K562 (cell line): ENCODE measurements around the gene ZNF740. TPM values are rescaled to one million over a fixed set of nuclear protein-coding genes. Genes with fewer than 3 reads are reported as not detected.

ENCODE experiments used
- ATAC-seq: fragments of 200-7000 bp; cut with Tn5 transposase; 3 replicates; pipeline ENCODE4 v1.9.1; 2020; ENCODE audit warnings: moderate library complexity
- BruUV-seq: library from RNA; stranded (reverse); fragments of 400-500 nt; replicated peaks from 2 replicates; lab custom pipeline; 2021; lab: Mats Ljungman, UMichigan
- CTCF ChIA-PET: fragments of 300-600 bp; formaldehyde crosslinking; extraction: SDS; loops from one replicate; lab custom pipeline; 2021; ENCODE audit warnings: low intra/inter-chr PET ratio; lab: Yijun Ruan, JAX
- POLR2A ChIA-PET: fragments of 300-600, 350-650 bp; sonication (Branson Sonifier 250); formaldehyde crosslinking; extraction: SDS; loops from one replicate; lab custom pipeline; 2021; ENCODE audit warnings: antibody characterized with exemption, inconsistent platforms; lab: Yijun Ruan, JAX
- DNase-seq, 4 experiments: peaks; one replicate each; pipeline versions ENCODE4 v3.0.0 to v3.0.0-alpha.2; 2011 to 2018; ENCODE audit warnings: low spot score in 3 of 4, mixed read lengths in 3 of 4; ENCODE audit errors: extremely low read depth in 1 of 4
- FAIRE-seq: peaks from 2 replicates; lab custom pipeline; 2011; peaks lifted over from hg19 to GRCh38; lab: Jason Lieb, UNC
- H2AFZ ChIP-seq: 2 replicates; pipeline ENCODE4 v1.6.0; 2011; ENCODE audit warnings: low read depth, low read length, control low read depth, inconsistent platforms
- H3K27ac ChIP-seq: fragments of 200-600 bp; 3 replicates; pipeline ENCODE4 v1.8.0; 2011; ENCODE audit warnings: low read depth, mild to moderate bottlenecking, control low read depth, inconsistent platforms, low read length, moderate library complexity, mixed read lengths; ENCODE audit errors: extremely low read depth
- H3K27me3 ChIP-seq, 2 experiments: fragments of 300-600 bp in 1 of 2; 2 replicates in 1 of 2; 3 replicates in 1 of 2; pipeline versions ENCODE4 v1.6.0 to v1.8.0; 2011; ENCODE audit warnings: inconsistent platforms in 2 of 2, low read length in 2 of 2, mild to moderate bottlenecking in 1 of 2, mixed read lengths in 1 of 2, moderate library complexity in 1 of 2; ENCODE audit not compliant: control insufficient read depth in 2 of 2, insufficient read depth in 2 of 2
- H3K36me3 ChIP-seq: fragments of 300-600 bp; 3 replicates; pipeline ENCODE4 v1.8.0; 2011; ENCODE audit warnings: mild to moderate bottlenecking, low read length, inconsistent platforms; ENCODE audit not compliant: control insufficient read depth, insufficient read depth
- H3K4me1 ChIP-seq, 2 experiments: fragments of 200-600 bp in 1 of 2; replicated peaks in 1 of 2; 2 replicates in 1 of 2; 3 replicates in 1 of 2; pipeline versions ENCODE4 v1.5.1 to v1.8.0; 2011; ENCODE audit warnings: inconsistent platforms in 2 of 2, low read length in 2 of 2, mild to moderate bottlenecking in 1 of 2, mixed read lengths in 1 of 2, moderate library complexity in 1 of 2; ENCODE audit not compliant: control insufficient read depth in 2 of 2, insufficient read depth in 2 of 2
- H3K4me2 ChIP-seq: 2 replicates; pipeline ENCODE4 v1.6.1; 2011; ENCODE audit warnings: low read length, control low read depth, inconsistent platforms, mixed read lengths; ENCODE audit not compliant: insufficient read depth
- H3K4me3 ChIP-seq: fragments of 200-600 bp; sonication (generic), shearing (Covaris generic); 2 replicates; pipeline ENCODE4 v1.5.1; 2016; ENCODE audit warnings: control low read depth, inconsistent platforms
- H3K79me2 ChIP-seq: fragments of 200-600 bp; 3 replicates; pipeline ENCODE4 v1.8.0; 2011; ENCODE audit warnings: low read length, inconsistent platforms; ENCODE audit not compliant: control insufficient read depth, insufficient read depth
- H3K9ac ChIP-seq, 2 experiments: 2 replicates each; pipeline versions ENCODE4 v1.6.0 to v1.6.1; 2011; ENCODE audit warnings: low read depth in 2 of 2, low read length in 2 of 2, control low read depth in 1 of 2, inconsistent platforms in 1 of 2, mild to moderate bottlenecking in 1 of 2, mixed read lengths in 1 of 2; ENCODE audit not compliant: insufficient read depth in 1 of 2
- H3K9me1 ChIP-seq: one replicate; pipeline ENCODE4 v1.6.0; 2011; ENCODE audit warnings: inconsistent platforms, mild to moderate bottlenecking, low read length, moderate library complexity; ENCODE audit not compliant: control insufficient read depth, insufficient read depth
- H3K9me3 ChIP-seq: replicated peaks from 2 replicates; pipeline ENCODE4 v1.5.1; 2011; ENCODE audit warnings: low read depth, low read length, inconsistent platforms; ENCODE audit not compliant: control insufficient read depth, insufficient read depth
- H4K20me1 ChIP-seq: replicated peaks from 2 replicates; pipeline ENCODE4 v1.6.1; 2011; ENCODE audit warnings: low read length, inconsistent platforms, mixed read lengths; ENCODE audit not compliant: control insufficient read depth, insufficient read depth
- ATF7 ChIP-seq: fragments of 450-650 bp; IDR thresholded peaks from 2 replicates; pipeline ENCODE4 v1.7.1; 2014; ENCODE audit warnings: mild to moderate bottlenecking, moderate library complexity
- CREB3 ChIP-seq: fragments of 450-650 bp; conservative IDR thresholded peaks from 2 replicates; pipeline ENCODE4 v1.6.1; 2016; ENCODE audit warnings: missing genetic modification characterization, low read depth, mild to moderate bottlenecking, missing compliant biosample characterization, moderate library complexity
- ESRRA ChIP-seq: fragments of 450-650 bp; IDR thresholded peaks from 2 replicates; pipeline ENCODE4 v1.6.1; 2014; ENCODE audit warnings: low read depth, mild to moderate bottlenecking, moderate library complexity, borderline replicate concordance
- GTF3C2 ChIP-seq: IDR thresholded peaks from 3 replicates; pipeline ENCODE4 v1.6.1; 2011; ENCODE audit warnings: borderline replicate concordance, mild to moderate bottlenecking, moderate library complexity; ENCODE audit not compliant: insufficient read length; ENCODE audit errors: extremely low read depth
- HNRNPL ChIP-seq: fragments of 200-400 bp; formaldehyde crosslinking; IDR thresholded peaks from 2 replicates; pipeline ENCODE4 v1.6.1; 2017; ENCODE audit warnings: low read depth, mild to moderate bottlenecking, low read length
- PHF8 ChIP-seq: fragments of 200-600 bp; sonication (generic); IDR thresholded peaks from 2 replicates; pipeline ENCODE4 v1.6.1; 2012; ENCODE audit warnings: mixed run types, mild to moderate bottlenecking, inconsistent platforms, low read length, moderate library complexity, borderline replicate concordance
- RB1 ChIP-seq: fragments of 450-650 bp; IDR thresholded peaks from 2 replicates; pipeline ENCODE4 v1.6.1; 2017; ENCODE audit warnings: low read depth, mild to moderate bottlenecking
- SAFB ChIP-seq: fragments of 200-400 bp; formaldehyde crosslinking; IDR thresholded peaks from 2 replicates; pipeline ENCODE4 v1.6.1; 2017; ENCODE audit warnings: low read depth, low read length, borderline replicate concordance
- SFPQ ChIP-seq: fragments of 200-400 bp; formaldehyde crosslinking; IDR thresholded peaks from 2 replicates; pipeline ENCODE4 v1.6.1; 2017; ENCODE audit warnings: mild to moderate bottlenecking, low read depth, low read length, moderate library complexity
- STAG1 ChIP-seq: sonication (generic); formaldehyde crosslinking; IDR thresholded peaks from 2 replicates; pipeline ENCODE4 v1.5.0; 2020; ENCODE audit warnings: missing genetic modification reagents, borderline replicate concordance
- TCF7L2 ChIP-seq: fragments of 150-350 bp; IDR thresholded peaks from 2 replicates; pipeline ENCODE4 v1.6.1; 2016; ENCODE audit warnings: low read depth, mild to moderate bottlenecking, low read length, moderate library complexity
- ZFP1 ChIP-seq: fragments of 450-650 bp; formaldehyde crosslinking; IDR thresholded peaks from 2 replicates; pipeline ENCODE4 v1.4.0; 2020; ENCODE audit warnings: mild to moderate bottlenecking, mixed read lengths
- ZNF431 ChIP-seq: sonication (generic); formaldehyde crosslinking; IDR thresholded peaks from 2 replicates; pipeline ENCODE4 v1.8.0; 2022; ENCODE audit warnings: mild to moderate bottlenecking, missing genetic modification reagents
- ZNF644 ChIP-seq: fragments of 200-800 bp; sonication (Bioruptor generic); IDR thresholded peaks from 2 replicates; pipeline ENCODE4 v1.6.1; 2016; ENCODE audit warnings: low read depth, missing genetic modification characterization, missing compliant biosample characterization
- ZNF695 ChIP-seq: fragments of 450-650 bp; formaldehyde crosslinking; IDR thresholded peaks from 2 replicates; pipeline ENCODE4 v1.4.0; 2020; ENCODE audit warnings: mild to moderate bottlenecking, moderate library complexity
- WGBS: fragments of 100-300 bp; shearing (Covaris generic); methylation state at CpG from one replicate; pipeline ENCODE4 v1.1.6; 2016; ENCODE audit warnings: low coverage, mixed read lengths; ENCODE audit not compliant: insufficient coverage; ENCODE audit errors: missing lambda C conversion rate; 5-methylcytosine and 5-hydroxymethylcytosine counted together
- in situ Hi-C: fragments of 300-500 bp; cut with MboI; formaldehyde crosslinking; loops from 4 replicates; pipeline ENCODE4 v1.15.0; 2018; ENCODE audit warnings: inconsistent platforms, mixed read lengths
- intact Hi-C: fragments of 100-400 bp; cut with micrococcal nuclease; formaldehyde crosslinking; loops from 2 replicates; pipeline ENCODE4 v1.14.2; 2022
- polyA plus RNA-seq, 8 experiments: library from polyadenylated mRNA; depleted of rRNA in 4 of 8; stranded (reverse) in 5 of 8; unstranded in 3 of 8; fragments of >200 nt; fragmentation: Nextera tagmentation in 2 of 8; fragmentation: Illumina TruSeq in 1 of 8; extraction: Ambion mirVana in 2 of 8; extraction: Trizol in 1 of 8; gene quantifications; 2 replicates each; pipeline versions ENCODE4 v1.2.1 to v1.2.3, GENCODE V29; 2011 to 2014; ENCODE audit warnings: inconsistent platforms in 1 of 8, missing spikeins in 1 of 8
- total RNA-seq, 7 experiments: library from RNA; depleted of rRNA in 6 of 7; stranded (reverse); fragments of >200 nt in 6 of 7; fragmentation: Illumina TruSeq in 2 of 7; extraction: Trizol in 2 of 7; gene quantifications; 2 replicates each; pipeline versions ENCODE4 v1.2.1 to v1.2.3, GENCODE V29; 2011 to 2021; ENCODE audit warnings: low replicate concordance in 1 of 7

ZNF740 gene
- total and polyA plus RNA-seq, 9 of the 15 experiments (the other 6 are each of a cell fraction or from before 2014, with no cell fraction given): 0.57 to 46.4 (median 18.6) TPM

- ATAC-seq (peak; percentile 80), DNase-seq (peak; percentile 88 to 96 (median 94)), FAIRE-seq (no peak)
- H3K36me3 ChIP-seq: peaks cover 44% of the 10 kb centered on the region
- peak overlapping the region; percentile 92 for H3K4me2 ChIP-seq
- intact Hi-C loops: loop anchor here (2.0 kb wide), 1 partner anchor 40 kb away; no protein-coding TSS in a partner anchor
- H3K4me1 ChIP-seq: peaks cover 16 to 26% of the 10 kb centered on the region in 2 experiments; a peak in 4 of 5 replicates
- peaks cover 34% of the 10 kb centered on the region for H3K79me2 ChIP-seq
- H3K27ac ChIP-seq: peak overlapping the region; percentile 86
- POLR2A ChIA-PET: interaction anchor here (0.5 to 2.3 kb wide), 17 partner anchors 9 to 532 kb away, joined by 3 to 8 read pairs (median 4); partner anchors contain the start of genes ESPL1, PFDN5 and SPRYD3
- H2AFZ ChIP-seq: peak overlapping the region; percentile 87
- BruUV-seq: no TSS peak
- no peaks in the 10 kb centered on the region for H3K27me3 ChIP-seq
- in situ Hi-C loops: loop anchor here (10.0 kb wide), 1 partner anchor 756 kb away; no protein-coding TSS in a partner anchor
- WGBS: 1% methylated on average over 31 of the region's 57 CpGs
- CTCF ChIA-PET: no interaction called here
- H4K20me1 ChIP-seq: no peaks in the 10 kb centered on the region
- H3K9me1 ChIP-seq: no peaks in the 10 kb centered on the region
- peaks cover 5% of the 10 kb centered on the region for H3K9me3 ChIP-seq
- peak overlapping the region; percentile 75 for H3K4me3 ChIP-seq
- peak overlapping the region; percentile 82 to 100 for H3K9ac ChIP-seq
- peak; percentile 40; the same call in 1 of the 2 replicates for TF ChIP-seq STAG1 (CRISPR knock-in tag)
- TF ChIP-seq ATF7: no peak
- TF ChIP-seq CREB3 (tag): no peak
- TF ChIP-seq TCF7L2: no peak
- TF ChIP-seq ESRRA: no peak
- TF ChIP-seq GTF3C2: no peak
- TF ChIP-seq ZFP1 (CRISPR knock-in tag): no peak
- no peak for TF ChIP-seq RB1
- TF ChIP-seq ZNF644 (tag): no peak; the same call in 1 of the 2 replicates
- TF ChIP-seq ZNF431 (CRISPR knock-in tag): no peak
- TF ChIP-seq SFPQ: no peak
- no peak for TF ChIP-seq ZNF695 (CRISPR knock-in tag)
- no peak; the same call in 1 of the 2 replicates for TF ChIP-seq PHF8
- peak; percentile 69; the same call in 1 of the 2 replicates for TF ChIP-seq HNRNPL
- TF ChIP-seq SAFB: no peak
Observed at GRCh38 chr12:53180931-53181645, 566 bp downstream of the ZNF740 start.
